A549 (cell line): ENCODE results near the gene PCDHGA7. TPM values are rescaled to one million over a fixed set of nuclear protein-coding genes. Genes with fewer than 3 reads are reported as not detected.

Experiments
- ATAC-seq, 2 experiments: fragments of 200-7000 bp in 1 of 2; fragments of >200 bp in 1 of 2; cut with Nextera tagmentation in 1 of 2; cut with Tn5 transposase in 1 of 2; 3 replicates each; pipeline versions ENCODE4 v1.8.0 to v1.9.1; 2018 to 2020; ENCODE audit warnings: mild to moderate bottlenecking in 1 of 2, moderate library complexity in 1 of 2
- CTCF ChIA-PET: fragments of 300-600 bp; sonication (Branson Sonifier 250); formaldehyde crosslinking; extraction: SDS; loops from one replicate; lab custom pipeline; 2021; ENCODE audit warnings: antibody characterized with exemption, inconsistent platforms; lab: Yijun Ruan, JAX
- POLR2A ChIA-PET: fragments of 350-600 bp; formaldehyde crosslinking; extraction: SDS; loops from one replicate; lab custom pipeline; 2021; ENCODE audit warnings: antibody characterized with exemption, inconsistent platforms; lab: Yijun Ruan, JAX
- DNase-seq, 2 experiments: peaks; one replicate each; pipeline versions ENCODE4 v3.0.0 to v3.0.0-alpha.2; 2011 to 2016; ENCODE audit warnings: low read depth in 1 of 2, low spot score in 1 of 2
- FAIRE-seq: peaks from 2 replicates; lab custom pipeline; 2011; peaks lifted over from hg19 to GRCh38; lab: Jason Lieb, UNC
- H3K27ac ChIP-seq, 2 experiments: fragments of >200 bp; sonication (Bioruptor Twin); formaldehyde crosslinking; 3 replicates each; pipeline ENCODE4 v1.5.1; 2016 to 2017
- H3K4me1 ChIP-seq: fragments of >200 bp; sonication (Bioruptor Twin); formaldehyde crosslinking; 3 replicates; pipeline ENCODE4 v1.6.1; 2016
- H3K4me2 ChIP-seq: fragments of >200 bp; sonication (Bioruptor Twin); formaldehyde crosslinking; 3 replicates; pipeline ENCODE4 v1.6.1; 2016
- H3K4me3 ChIP-seq: fragments of >200 bp; sonication (Bioruptor Twin); formaldehyde crosslinking; 3 replicates; pipeline ENCODE4 v1.5.1; 2016
- H3K9me3 ChIP-seq: fragments of >200 bp; sonication (Bioruptor Twin); formaldehyde crosslinking; 3 replicates; pipeline ENCODE4 v1.6.1; 2016
- BHLHE40 ChIP-seq: IDR thresholded peaks from 2 replicates; pipeline ENCODE4 v1.6.1; 2012; ENCODE audit warnings: low read depth, low read length, inconsistent platforms
- CEBPB ChIP-seq, 2 experiments: fragments of >200 bp in 1 of 2; sonication (Bioruptor Twin) in 1 of 2; formaldehyde crosslinking in 1 of 2; IDR thresholded peaks; 2 replicates each; pipeline ENCODE4 v1.6.1; 2012 to 2016
- EHF ChIP-seq: fragments of 250-450 bp; sonication (Bioruptor Pico); IDR thresholded peaks from 2 replicates; pipeline ENCODE4 v1.5.0; 2020; ENCODE audit warnings: mild to moderate bottlenecking
- EHMT2 ChIP-seq: fragments of 200-600 bp; sonication (generic); IDR thresholded peaks from 2 replicates; pipeline ENCODE4 v1.6.1; 2016; ENCODE audit warnings: antibody characterized with exemption, low read depth, mild to moderate bottlenecking, moderate library complexity
- EP300 ChIP-seq, 2 experiments: fragments of >200 bp; sonication (Bioruptor Twin); formaldehyde crosslinking; IDR thresholded peaks; 2 replicates in 1 of 2; 3 replicates in 1 of 2; pipeline ENCODE4 v1.6.1; 2016 to 2017
- ESRRA ChIP-seq: fragments of 150-350 bp; IDR thresholded peaks from 2 replicates; pipeline ENCODE4 v1.6.1; 2014; ENCODE audit warnings: mild to moderate bottlenecking, low read length, borderline replicate concordance
- FOSB ChIP-seq: fragments of 250-450 bp; sonication (Bioruptor Pico); IDR thresholded peaks from 2 replicates; pipeline ENCODE4 v1.5.0; 2020; ENCODE audit warnings: mild to moderate bottlenecking, moderate library complexity
- FOSL2 ChIP-seq, 2 experiments: fragments of 450-650 bp in 1 of 2; fragments of >200 bp in 1 of 2; sonication (Bioruptor Twin) in 1 of 2; formaldehyde crosslinking; IDR thresholded peaks; 2 replicates each; pipeline versions ENCODE4 v1.5.0 to v1.6.1; 2016 to 2020; ENCODE audit warnings: mild to moderate bottlenecking in 1 of 2, moderate library complexity in 1 of 2
- FOXS1 ChIP-seq: fragments of 250-450 bp; sonication (Bioruptor Pico); IDR thresholded peaks from 2 replicates; pipeline ENCODE4 v1.5.0; 2020; ENCODE audit warnings: mild to moderate bottlenecking, moderate library complexity
- HDAC2 ChIP-seq: fragments of 200-600 bp; sonication (generic); IDR thresholded peaks from 2 replicates; pipeline ENCODE4 v1.6.1; 2016
- HOXB13 ChIP-seq: fragments of 250-450 bp; sonication (Bioruptor Pico); IDR thresholded peaks from 2 replicates; pipeline ENCODE4 v1.5.0; 2020; ENCODE audit warnings: low read depth, mild to moderate bottlenecking, moderate library complexity
- HOXB5 ChIP-seq: fragments of 250-450 bp; sonication (Bioruptor Pico); IDR thresholded peaks from 2 replicates; pipeline ENCODE4 v1.5.0; 2020; ENCODE audit warnings: mild to moderate bottlenecking, moderate library complexity
- MAFK ChIP-seq: fragments of 450-650 bp; IDR thresholded peaks from 2 replicates; pipeline ENCODE4 v1.6.1; 2014; ENCODE audit not compliant: partially characterized antibody
- MAZ ChIP-seq: fragments of 150-350 bp; IDR thresholded peaks from 2 replicates; pipeline ENCODE4 v1.6.1; 2014; ENCODE audit warnings: antibody characterized with exemption, low read depth, low read length, borderline replicate concordance
- NR3C1 ChIP-seq: fragments of >200 bp; sonication (Bioruptor Twin); formaldehyde crosslinking; IDR thresholded peaks from 3 replicates; pipeline ENCODE4 v1.6.1; 2017
- POLR2AphosphoS2 ChIP-seq: conservative IDR thresholded peaks from 2 replicates; pipeline ENCODE4 v1.6.1; 2012; ENCODE audit warnings: low read length, improper control_type of control experiment, inconsistent platforms
- RAD21 ChIP-seq, 2 experiments: fragments of >200 bp in 1 of 2; sonication (Bioruptor Twin) in 1 of 2; formaldehyde crosslinking in 1 of 2; IDR thresholded peaks in 1 of 2; conservative IDR thresholded peaks in 1 of 2; 2 replicates in 1 of 2; 3 replicates in 1 of 2; pipeline ENCODE4 v1.6.1; 2012 to 2018; ENCODE audit warnings: inconsistent platforms in 1 of 2
- RCOR1 ChIP-seq: fragments of 150-350 bp; IDR thresholded peaks from 2 replicates; pipeline ENCODE4 v1.6.1; 2014; ENCODE audit warnings: antibody characterized with exemption, low read length, low read depth
- SMC3 ChIP-seq: fragments of >200 bp; sonication (Bioruptor Twin); formaldehyde crosslinking; IDR thresholded peaks from 3 replicates; pipeline ENCODE4 v1.6.1; 2018; ENCODE audit warnings: inconsistent platforms
- TFCP2L1 ChIP-seq: fragments of 250-450 bp; sonication (Bioruptor Pico); IDR thresholded peaks from 2 replicates; pipeline ENCODE4 v1.5.0; 2021; ENCODE audit warnings: mild to moderate bottlenecking
- TP53 ChIP-seq: fragments of 250-450 bp; sonication (Bioruptor Pico); IDR thresholded peaks from 2 replicates; pipeline ENCODE4 v1.5.0; 2021; ENCODE audit warnings: mild to moderate bottlenecking, moderate library complexity
- ZSCAN20 ChIP-seq: fragments of 250-450 bp; sonication (Bioruptor Pico); IDR thresholded peaks from 2 replicates; pipeline ENCODE4 v1.8.0; 2022; ENCODE audit warnings: mild to moderate bottlenecking, moderate library complexity
- WGBS: methylation state at CpG from one replicate; pipeline ENCODE4 v1.1.6; 2017; ENCODE audit errors: missing lambda C conversion rate; 5-methylcytosine and 5-hydroxymethylcytosine counted together
- polyA plus RNA-seq, 4 experiments: library from polyadenylated mRNA; depleted of rRNA in 3 of 4; stranded (reverse); fragments of >200 nt; fragmentation: RNase III in 1 of 4; extraction: RNeasy Plus Mini Kit Qiagen cat#74134 plus additional on column Dnase treatment in 1 of 4; gene quantifications; 2 replicates in 3 of 4; 3 replicates in 1 of 4; pipeline ENCODE4 v1.2.3, GENCODE V29; 2011 to 2017

The PCDHGA7 gene
- polyA plus RNA-seq, 2 of the 4 experiments (the other 2 are of a cell fraction): 0.76 to 1.1 TPM

DNA sequence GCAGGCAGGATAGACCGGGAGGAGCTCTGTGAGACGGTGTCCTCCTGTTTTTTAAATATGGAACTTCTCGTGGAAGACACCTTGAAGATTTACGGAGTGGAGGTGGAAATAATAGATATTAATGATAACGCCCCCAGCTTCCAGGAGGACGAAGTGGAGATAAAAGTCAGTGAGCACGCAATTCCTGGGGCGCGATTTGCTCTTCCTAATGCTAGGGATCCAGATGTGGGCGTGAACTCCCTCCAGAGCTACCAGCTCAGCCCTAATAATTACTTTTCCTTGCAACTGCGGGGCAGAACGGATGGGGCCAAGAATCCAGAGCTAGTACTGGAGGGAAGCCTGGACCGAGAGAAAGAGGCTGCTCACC, 38.9 kb downstream of the PCDHGA7 start:
- TF ChIP-seq NR3C1 (no peak), TFCP2L1 (no peak), TP53 (no peak), POLR2AphosphoS2 (no peak), MAFK (no peak), SMC3 (no peak), FOSL2 (IDR thresholded peaks at IDR 0.05) (no peak), FOSL2 (CRISPR knock-in tag; IDR thresholded peaks at IDR 0.05) (no peak), ZSCAN20 (CRISPR knock-in tag) (no peak), HDAC2 (no peak), ESRRA (no peak)
- peaks cover 73% of the 10 kb centered on the region for H3K9me3 ChIP-seq
- ATAC-seq: no peak
- no peak for DNase-seq
- ChIA-PET POLR2A (no interaction called here), CTCF (interaction anchor here (1.1 to 1.8 kb wide), 7 partner anchors 9 to 143 kb away, joined by 3 to 7 read pairs (median 4); partner anchors contain the start of genes PCDHGA12, PCDHGA5 and PCDHGB6)
- no peak overlapping the region for H3K4me3 ChIP-seq
- no peak overlapping the region for H3K4me2 ChIP-seq
- FAIRE-seq: no peak
- WGBS: 47% methylated on average over 13 of the region's 13 CpGs
- no peak overlapping the region for H3K27ac ChIP-seq
- no peaks in the 10 kb centered on the region for H3K4me1 ChIP-seq

DNA sequence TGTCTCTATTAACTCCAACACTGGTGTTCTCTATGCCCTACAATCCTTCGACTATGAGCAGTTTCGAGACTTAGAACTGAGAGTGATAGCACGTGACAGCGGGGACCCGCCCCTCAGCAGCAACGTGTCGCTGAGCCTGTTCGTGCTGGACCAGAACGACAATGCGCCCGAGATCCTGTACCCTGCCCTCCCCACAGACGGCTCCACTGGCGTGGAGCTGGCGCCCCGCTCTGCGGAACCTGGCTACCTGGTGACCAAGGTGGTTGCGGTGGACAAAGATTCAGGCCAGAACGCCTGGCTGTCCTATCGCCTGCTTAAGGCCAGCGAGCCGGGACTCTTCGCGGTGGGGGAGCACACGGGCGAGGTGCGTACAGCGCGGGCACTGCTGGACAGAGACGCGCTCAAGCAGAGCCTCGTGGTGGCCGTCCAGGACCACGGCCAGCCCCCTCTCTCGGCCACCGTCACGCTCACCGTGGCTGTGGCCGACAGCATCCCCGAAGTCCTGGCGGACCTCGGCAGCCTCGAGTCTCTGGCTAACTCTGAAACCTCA, 40.3 kb downstream of the PCDHGA7 start:
- no peak for FAIRE-seq
- ATAC-seq: no peak
- TF ChIP-seq BHLHE40 (no peak), MAZ (no peak), FOXS1 (no peak), MAFK (no peak), EP300 (IDR thresholded peaks at IDR 0.05) (no peak)
- Histone ChIP-seq H3K9me3 (peaks cover 81% of the 10 kb centered on the region), H3K27ac (no peak overlapping the region), H3K4me2 (no peak overlapping the region), H3K4me1 (no peaks in the 10 kb centered on the region), H3K4me3 (no peak overlapping the region)
- 81% methylated on average over 25 of the region's 42 CpGs for WGBS
- ChIA-PET POLR2A (no interaction called here), CTCF (interaction anchor here (1.2 to 1.5 kb wide), 2 partner anchors 73 to 141 kb away, joined by 3 to 7 read pairs; partner anchors contain the start of gene PCDHGB1)
- DNase-seq: no peak

DNA sequence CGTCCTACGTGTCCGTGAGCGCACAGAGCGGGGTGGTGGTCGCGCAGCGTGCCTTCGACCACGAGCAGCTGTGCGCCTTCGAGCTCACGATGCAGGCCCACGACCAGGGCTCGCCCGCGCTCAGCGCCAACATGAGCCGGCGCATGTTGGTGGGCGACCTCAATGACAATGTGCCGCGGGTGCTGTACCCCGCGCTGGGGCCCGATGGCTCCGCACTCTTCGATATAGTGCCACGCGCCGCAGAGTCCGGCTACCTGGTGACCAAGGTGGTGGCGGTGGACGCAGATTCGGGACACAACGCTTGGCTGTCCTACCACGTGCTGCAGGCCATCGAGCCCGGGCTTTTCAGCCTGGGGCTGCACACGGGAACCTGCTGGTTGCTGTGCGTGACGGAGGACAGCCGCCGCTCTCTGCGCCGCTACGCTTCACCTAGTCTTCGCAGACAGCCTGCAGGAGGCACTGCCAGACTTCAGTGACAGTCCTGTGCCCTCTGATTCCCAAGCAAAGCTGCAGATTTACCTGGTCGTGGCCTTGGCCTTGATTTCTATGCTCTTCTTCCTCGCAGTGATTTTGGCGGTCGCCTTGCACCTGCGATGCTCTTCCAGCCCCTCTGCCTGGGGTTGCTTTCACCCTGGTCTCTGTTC, 45.4 kb downstream of the PCDHGA7 start:
- Histone ChIP-seq H3K4me3 (no peak overlapping the region), H3K27ac (no peak overlapping the region), H3K4me1 (no peaks in the 10 kb centered on the region), H3K9me3 (peaks cover 75% of the 10 kb centered on the region), H3K4me2 (no peak overlapping the region)
- ATAC-seq (no peak), FAIRE-seq (no peak), DNase-seq (no peak)
- ChIA-PET POLR2A (no interaction called here), CTCF (interaction anchor here (0.6 to 1.6 kb wide), 3 partner anchors 58 to 131 kb away, joined by 3 read pairs; partner anchors contain the start of gene PCDHGB3)
- 83% methylated on average over 41 of the region's 53 CpGs for WGBS
- TF ChIP-seq RCOR1: no peak
- no peak for TF ChIP-seq EHMT2
- TF ChIP-seq EHF (CRISPR knock-in tag): no peak
- TF ChIP-seq EP300 (IDR thresholded peaks at IDR 0.05): no peak
- TF ChIP-seq FOSB (CRISPR knock-in tag): no peak
- TF ChIP-seq CEBPB (IDR thresholded peaks at IDR 0.05): no peak
- TF ChIP-seq HOXB5: no peak

GRCh38 chr5:141430332-141431113, 48.0 kb downstream of the PCDHGA7 start, which contains the start of gene PCDHGA12:
PCDHGA12 (plus strand) TSS chr5:141430507; CDS start chr5:141430760, 253 bp downstream.
- peak; percentile 21 to 62 for DNase-seq
- CTCF ChIA-PET: interaction anchor here (0.8 to 1.4 kb wide), 5 partner anchors 10 to 137 kb away, joined by 3 to 4 read pairs (median 3); partner anchors contain the start of genes PCDHGA11 and TAF7
- no peak within 1 kb of the TSS for H3K4me2 ChIP-seq
- no peak within 1 kb of the TSS for H3K4me3 ChIP-seq
- no peaks in the 10 kb centered on the region for H3K4me1 ChIP-seq
- peak in 1 of 2 experiments; percentile 73; a peak in 3 of 6 replicates for ATAC-seq
- WGBS: 62% methylated on average over 33 of the region's 33 CpGs
- TF ChIP-seq RAD21 (conservative IDR thresholded peaks at IDR 0.05 in 1 of 2, IDR thresholded peaks at IDR 0.05 in 1 of 2) (peak in 1 of 2 experiments; percentile 42; a peak in 2 of 5 replicates), HOXB13 (CRISPR knock-in tag) (no peak)
- no peak for FAIRE-seq
- H3K9me3 ChIP-seq: peaks cover 66% of the 10 kb centered on the region
- POLR2A ChIA-PET: no interaction called here
- no peak within 1 kb of the TSS for H3K27ac ChIP-seq
